SJCRH30 (cell line): ENCODE results near the gene CHD5. TPM values are rescaled to one million over a fixed set of nuclear protein-coding genes. Genes with fewer than 3 reads are reported as not detected.

ENCODE experiments used
- DNase-seq, 2 experiments: peaks; one replicate each; pipeline ENCODE4 v3.0.0-alpha.2; 2015 to 2020
- H3K27ac ChIP-seq: fragments of 250-450 bp; sonication (Bioruptor Pico); 2 replicates; pipeline ENCODE4 v1.5.1; 2020; ENCODE audit warnings: mild to moderate bottlenecking, moderate library complexity
- H3K27me3 ChIP-seq: fragments of 250-450 bp; sonication (Bioruptor Pico); 2 replicates; pipeline ENCODE4 v1.5.1; 2020; ENCODE audit warnings: mild to moderate bottlenecking, moderate library complexity
- H3K36me3 ChIP-seq: fragments of 250-450 bp; sonication (Bioruptor Pico); 2 replicates; pipeline ENCODE4 v1.5.1; 2020; ENCODE audit warnings: mild to moderate bottlenecking, moderate library complexity
- H3K4me1 ChIP-seq: fragments of 250-450 bp; sonication (Bioruptor Pico); 2 replicates; pipeline ENCODE4 v1.5.1; 2020; ENCODE audit warnings: mild to moderate bottlenecking, moderate library complexity
- H3K4me3 ChIP-seq: fragments of 250-450 bp; sonication (Bioruptor Pico); 2 replicates; pipeline ENCODE4 v1.5.1; 2020; ENCODE audit warnings: mild to moderate bottlenecking, moderate library complexity
- H3K9me3 ChIP-seq: fragments of 250-450 bp; sonication (Bioruptor Pico); replicated peaks from 2 replicates; pipeline ENCODE4 v1.5.1; 2020; ENCODE audit warnings: mild to moderate bottlenecking, moderate library complexity
- total RNA-seq: library from RNA; depleted of rRNA; stranded (reverse); fragments of >200 nt; shearing (Covaris generic); gene quantifications from 2 replicates; pipeline ENCODE4 v1.2.3, GENCODE V29; 2014

The CHD5 gene
- total RNA-seq, 1 experiment from 2014 or later, result 0.06 TPM

DNA sequence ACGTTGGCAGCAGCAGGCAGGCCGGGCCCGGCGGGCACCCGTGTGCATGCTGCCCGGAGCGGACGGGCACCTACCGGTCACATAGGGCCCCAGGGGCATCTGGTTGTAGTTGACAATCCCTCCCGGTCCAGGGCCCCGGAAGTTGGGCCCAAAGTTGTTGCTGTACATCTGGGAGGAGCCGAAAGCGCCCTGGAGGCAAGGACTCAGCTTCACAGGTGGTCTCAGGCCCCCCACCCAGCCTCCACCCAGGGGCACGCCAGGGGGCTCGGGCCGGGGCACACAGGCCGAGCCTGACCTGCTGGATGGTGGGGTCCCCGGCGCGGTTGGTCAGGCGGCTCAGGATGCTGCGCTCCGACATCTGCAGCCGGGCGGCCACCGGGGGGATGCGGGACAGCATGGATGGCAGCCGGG, 73.8 kb downstream of the CHD5 start:
- Histone ChIP-seq H3K27me3 (peaks cover 36% of the 10 kb centered on the region), H3K9me3 (no peaks in the 10 kb centered on the region), H3K36me3 (no peaks in the 10 kb centered on the region), H3K4me1 (no peaks in the 10 kb centered on the region), H3K4me3 (no peak overlapping the region), H3K27ac (no peak overlapping the region)
- no peak for DNase-seq

DNA sequence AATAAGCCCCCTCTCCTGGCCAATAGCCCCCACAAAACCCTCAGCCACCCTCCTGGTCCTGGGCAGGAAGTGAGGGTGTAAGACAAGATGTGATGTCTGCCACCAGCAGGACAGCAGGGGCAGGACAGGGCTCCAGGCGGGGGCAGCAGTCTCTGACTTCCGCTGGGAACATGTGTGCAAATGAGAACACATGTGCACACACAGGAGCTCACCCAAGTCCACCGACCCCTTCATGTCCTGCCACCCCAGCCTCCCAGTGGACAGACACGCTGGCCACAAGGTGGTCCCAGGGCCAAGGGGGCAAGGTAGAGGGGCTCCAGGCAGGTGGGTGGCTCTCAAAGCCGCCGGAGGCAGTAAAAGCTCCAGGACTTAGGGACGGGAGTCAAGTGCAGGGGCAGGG, 74.4 kb downstream of the CHD5 start:
- Histone ChIP-seq H3K9me3 (no peaks in the 10 kb centered on the region), H3K27ac (no peak overlapping the region), H3K4me1 (no peaks in the 10 kb centered on the region), H3K27me3 (peaks cover 41% of the 10 kb centered on the region), H3K4me3 (no peak overlapping the region), H3K36me3 (no peaks in the 10 kb centered on the region)
- DNase-seq, result no peak

DNA sequence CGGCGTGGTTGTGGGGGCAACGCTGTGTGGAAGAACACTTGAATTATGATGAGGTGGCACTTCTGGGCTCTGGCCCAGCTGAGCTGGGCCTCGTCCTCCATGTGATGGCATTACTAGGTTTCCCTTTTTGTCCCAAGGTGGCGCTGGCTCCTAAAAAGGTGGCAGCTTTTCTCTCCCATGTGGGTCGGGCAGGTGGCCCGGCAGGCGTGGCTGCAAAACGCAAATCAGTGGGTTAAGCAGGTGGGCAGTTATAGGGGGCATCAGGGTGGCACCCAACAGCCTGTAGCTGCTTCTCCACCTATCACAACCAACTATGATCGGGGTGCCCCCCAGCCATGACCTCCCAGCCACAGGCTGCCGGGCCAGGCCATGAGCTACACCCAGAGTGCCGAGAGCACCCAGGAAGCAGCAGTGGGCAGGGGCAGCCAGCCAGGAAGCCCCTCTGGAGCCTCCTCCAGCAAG, 74.9 kb downstream of the CHD5 start:
- Histone ChIP-seq H3K36me3 (no peaks in the 10 kb centered on the region), H3K4me1 (no peaks in the 10 kb centered on the region), H3K4me3 (no peak overlapping the region), H3K27ac (no peak overlapping the region), H3K27me3 (peaks cover 44% of the 10 kb centered on the region), H3K9me3 (no peaks in the 10 kb centered on the region)
- DNase-seq, result no peak

DNA sequence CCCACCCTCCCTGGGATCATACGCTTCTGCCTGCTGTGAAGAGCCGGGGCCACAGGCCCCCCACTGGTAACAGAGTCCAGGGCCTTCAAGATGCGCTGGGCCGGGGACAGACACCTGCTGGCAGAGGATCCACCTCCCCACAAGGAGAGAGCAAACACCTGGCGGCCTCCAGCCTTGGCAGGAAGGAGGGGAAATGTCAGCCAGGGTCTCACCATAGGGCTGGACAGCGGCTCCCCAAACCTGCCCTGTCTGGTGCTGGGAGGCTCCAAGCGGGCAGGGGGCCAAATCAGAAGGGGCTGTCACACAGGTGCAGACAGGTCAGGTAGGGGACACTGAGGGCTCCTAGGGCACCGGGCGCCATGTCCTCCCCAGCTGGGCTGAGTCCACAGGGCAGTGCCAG, 75.5 kb downstream of the CHD5 start:
- Histone ChIP-seq H3K27ac (no peak overlapping the region), H3K36me3 (no peaks in the 10 kb centered on the region), H3K27me3 (peaks cover 49% of the 10 kb centered on the region), H3K9me3 (no peaks in the 10 kb centered on the region), H3K4me1 (no peaks in the 10 kb centered on the region), H3K4me3 (no peak overlapping the region)
- no peak for DNase-seq

DNA sequence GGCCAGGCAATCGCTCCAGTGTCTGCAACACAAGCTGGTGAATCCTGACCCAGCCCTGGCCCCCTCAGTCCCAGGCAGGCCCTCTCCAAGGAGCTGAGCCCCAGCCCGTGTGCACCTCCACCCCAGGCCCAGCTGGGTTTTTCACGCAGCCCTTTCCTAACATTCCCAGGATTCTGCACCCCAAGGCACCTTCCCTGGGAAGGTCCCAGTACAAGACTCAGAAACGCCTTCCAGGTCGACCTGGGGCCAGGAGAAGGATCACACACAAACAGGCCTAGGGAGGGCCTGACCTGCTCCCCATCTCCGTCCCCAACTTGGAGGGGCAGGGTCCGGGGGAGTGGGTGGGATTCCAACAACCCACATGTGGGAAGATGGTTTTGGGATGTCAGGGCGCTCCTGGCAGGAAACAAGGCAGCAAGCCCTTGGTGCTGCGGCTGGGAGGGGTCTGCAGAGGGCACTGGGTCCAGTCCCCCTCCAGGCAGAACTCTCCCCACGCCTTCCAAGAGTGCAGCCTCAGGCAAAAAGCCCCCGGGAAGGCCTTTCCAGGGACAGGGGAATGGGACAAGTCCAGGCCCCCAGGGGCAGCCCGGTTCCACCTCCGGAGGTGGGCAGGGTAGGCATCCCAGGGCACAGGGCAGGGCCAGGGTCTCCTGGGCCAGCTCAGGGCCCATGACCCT, 76.1 kb downstream of the CHD5 start:
- no peak for DNase-seq
- H3K27me3 ChIP-seq, result peaks cover 56% of the 10 kb centered on the region

DNA sequence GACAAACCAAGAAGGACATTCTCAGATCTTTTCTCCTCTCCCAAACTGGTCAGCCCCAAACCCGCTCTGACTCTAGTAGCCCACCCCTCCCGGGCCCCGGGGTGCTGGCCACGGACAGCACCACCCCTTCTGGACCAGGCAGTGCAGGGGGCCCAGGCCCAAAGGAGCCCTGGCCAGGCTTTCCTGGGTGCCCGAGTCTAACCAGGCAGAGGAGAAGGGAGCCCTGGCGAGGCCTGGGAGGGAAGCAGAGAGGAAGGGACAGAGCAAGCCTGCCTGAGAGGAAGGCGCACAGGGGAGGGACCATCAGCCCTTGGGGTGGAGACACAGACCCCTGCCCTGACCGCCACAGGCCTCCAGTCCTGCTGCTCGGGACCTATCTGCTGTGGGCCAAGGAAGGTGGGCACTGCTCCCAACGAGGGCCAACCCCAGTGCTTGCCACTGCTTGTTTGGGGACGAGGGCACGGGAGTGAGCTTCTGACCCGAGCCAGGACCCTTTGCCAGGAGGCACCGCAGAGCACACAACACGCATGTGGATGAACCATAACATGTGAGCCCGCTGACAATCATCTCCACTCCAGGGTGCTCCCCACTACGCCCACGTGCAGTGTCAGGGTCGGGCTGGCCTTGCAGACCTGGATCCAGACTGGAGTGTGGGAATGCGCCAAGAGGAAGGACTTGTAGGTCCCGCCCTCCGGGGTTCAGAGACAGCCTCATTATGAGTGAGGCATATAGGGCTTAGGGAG, 76.8 kb downstream of the CHD5 start:
- DNase-seq, result no peak
- Histone ChIP-seq H3K4me3 (no peak overlapping the region), H3K9me3 (no peaks in the 10 kb centered on the region), H3K27ac (no peak overlapping the region), H3K36me3 (no peaks in the 10 kb centered on the region), H3K4me1 (no peaks in the 10 kb centered on the region), H3K27me3 (peaks cover 60% of the 10 kb centered on the region)

More for the DNA sequence above, 76.1 kb downstream of the CHD5 start:
- Histone ChIP-seq H3K4me3 (no peak overlapping the region), H3K9me3 (no peaks in the 10 kb centered on the region), H3K4me1 (no peaks in the 10 kb centered on the region), H3K36me3 (no peaks in the 10 kb centered on the region), H3K27ac (no peak overlapping the region)

DNA sequence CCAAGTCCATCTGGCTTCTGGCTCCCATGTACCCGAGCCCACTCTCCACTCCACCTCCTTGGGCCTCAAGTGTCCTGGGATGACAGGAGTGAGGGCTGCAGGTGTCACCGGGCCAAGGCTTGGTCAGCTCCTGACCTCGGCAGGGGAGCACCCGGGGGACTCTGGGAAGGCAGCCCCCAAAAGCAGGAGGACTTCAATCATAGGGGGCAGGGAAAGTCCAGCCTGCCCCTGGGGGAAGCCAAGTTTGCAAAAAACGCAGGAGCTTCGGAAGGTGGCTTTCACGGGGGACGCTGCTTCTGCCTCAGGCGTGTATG, 77.6 kb downstream of the CHD5 start:
- no peak overlapping the region for H3K4me3 ChIP-seq
- H3K9me3 ChIP-seq, result no peaks in the 10 kb centered on the region
- peaks cover 68% of the 10 kb centered on the region for H3K27me3 ChIP-seq
- no peak overlapping the region for H3K27ac ChIP-seq
- H3K4me1 ChIP-seq, result no peaks in the 10 kb centered on the region
- H3K36me3 ChIP-seq, result no peaks in the 10 kb centered on the region
- DNase-seq, result no peak

DNA sequence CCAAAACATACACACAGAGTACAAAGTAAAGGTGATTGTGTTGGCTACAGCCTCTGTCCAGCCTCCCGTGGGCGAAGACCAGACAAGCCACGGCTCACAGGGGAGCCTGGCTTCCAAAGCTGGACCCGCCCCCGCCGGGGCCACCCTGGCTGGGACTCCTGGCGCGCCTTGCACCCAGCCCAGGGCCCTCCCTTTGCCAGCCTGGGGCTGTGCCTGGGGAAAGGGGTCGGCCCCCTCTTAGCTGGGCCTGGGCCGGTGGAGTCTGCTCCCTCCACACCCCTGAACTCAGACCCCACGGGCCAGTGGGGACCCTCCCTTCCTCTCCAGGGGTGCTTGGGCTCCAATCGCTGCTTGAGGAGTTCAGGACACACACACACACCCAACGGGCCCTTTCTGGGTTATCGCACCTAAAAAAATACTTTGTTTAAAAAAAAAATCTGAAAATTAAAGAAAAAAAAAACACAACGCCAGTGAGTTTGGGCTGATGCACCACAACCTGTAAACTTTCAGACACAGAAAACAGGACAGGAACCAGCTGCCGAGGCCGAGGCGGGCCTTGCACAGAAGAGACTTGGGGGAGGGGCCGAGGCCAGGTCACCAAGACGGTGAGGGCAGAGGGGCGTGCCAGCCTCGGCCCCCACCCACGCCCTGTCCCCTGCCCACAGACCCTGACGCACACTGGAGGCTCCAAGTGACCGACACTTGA, 78.1 kb downstream of the CHD5 start:
- peaks cover 73% of the 10 kb centered on the region for H3K27me3 ChIP-seq
- H3K27ac ChIP-seq, result no peak overlapping the region
- no peak for DNase-seq
- H3K4me3 ChIP-seq, result no peak overlapping the region
- H3K9me3 ChIP-seq, result no peaks in the 10 kb centered on the region
- H3K4me1 ChIP-seq, result no peaks in the 10 kb centered on the region
- no peaks in the 10 kb centered on the region for H3K36me3 ChIP-seq

DNA sequence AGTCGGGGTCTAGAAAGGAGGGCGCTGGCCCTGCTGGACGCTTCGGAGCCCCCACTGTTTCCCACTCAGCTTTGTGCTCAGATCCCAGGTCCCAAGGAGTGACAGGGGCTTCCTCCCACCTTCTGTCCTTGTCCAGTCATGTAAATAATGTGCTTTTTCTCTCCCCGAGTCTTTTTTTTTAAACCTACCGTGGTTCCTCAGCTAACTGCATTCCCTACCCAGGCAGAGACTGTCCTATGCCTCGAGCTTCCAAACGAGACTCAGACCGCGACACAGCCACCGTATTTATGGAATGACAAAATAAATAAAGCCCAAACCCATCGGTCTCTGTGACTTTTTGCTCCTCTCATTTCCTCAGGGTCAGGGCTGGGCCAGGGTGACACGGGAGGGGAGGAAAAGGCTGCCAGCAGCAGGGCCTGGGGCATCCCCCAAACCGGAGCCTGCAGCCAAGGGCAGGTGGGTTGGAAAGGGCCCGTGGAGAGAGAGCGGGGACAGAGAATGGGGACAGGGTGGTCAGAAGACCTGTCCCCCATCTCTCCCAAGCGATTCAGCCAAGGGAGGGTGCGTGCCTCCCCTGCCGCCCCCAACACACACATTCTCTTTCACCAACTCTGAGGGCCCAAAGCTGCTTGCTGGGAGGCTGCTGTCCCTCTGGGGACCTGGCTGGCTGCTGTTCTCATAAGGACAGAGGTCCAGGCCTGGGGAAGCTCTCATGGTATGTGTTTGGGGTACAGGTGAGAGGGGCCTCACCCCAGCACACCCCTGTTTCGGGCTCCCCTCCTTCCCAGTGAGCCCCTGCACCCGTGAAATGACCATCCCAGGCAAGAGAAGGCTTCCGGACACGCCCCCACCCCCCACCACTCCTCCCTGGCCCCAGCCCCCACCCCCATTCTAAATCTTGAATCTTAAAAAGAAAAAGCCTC, 79.0 kb downstream of the CHD5 start:
- H3K9me3 ChIP-seq, result no peaks in the 10 kb centered on the region
- H3K36me3 ChIP-seq, result no peaks in the 10 kb centered on the region
- H3K4me1 ChIP-seq, result no peaks in the 10 kb centered on the region
- H3K27ac ChIP-seq, result no peak overlapping the region
- H3K4me3 ChIP-seq, result no peak overlapping the region
- H3K27me3 ChIP-seq, result peaks cover 82% of the 10 kb centered on the region
- no peak for DNase-seq

DNA sequence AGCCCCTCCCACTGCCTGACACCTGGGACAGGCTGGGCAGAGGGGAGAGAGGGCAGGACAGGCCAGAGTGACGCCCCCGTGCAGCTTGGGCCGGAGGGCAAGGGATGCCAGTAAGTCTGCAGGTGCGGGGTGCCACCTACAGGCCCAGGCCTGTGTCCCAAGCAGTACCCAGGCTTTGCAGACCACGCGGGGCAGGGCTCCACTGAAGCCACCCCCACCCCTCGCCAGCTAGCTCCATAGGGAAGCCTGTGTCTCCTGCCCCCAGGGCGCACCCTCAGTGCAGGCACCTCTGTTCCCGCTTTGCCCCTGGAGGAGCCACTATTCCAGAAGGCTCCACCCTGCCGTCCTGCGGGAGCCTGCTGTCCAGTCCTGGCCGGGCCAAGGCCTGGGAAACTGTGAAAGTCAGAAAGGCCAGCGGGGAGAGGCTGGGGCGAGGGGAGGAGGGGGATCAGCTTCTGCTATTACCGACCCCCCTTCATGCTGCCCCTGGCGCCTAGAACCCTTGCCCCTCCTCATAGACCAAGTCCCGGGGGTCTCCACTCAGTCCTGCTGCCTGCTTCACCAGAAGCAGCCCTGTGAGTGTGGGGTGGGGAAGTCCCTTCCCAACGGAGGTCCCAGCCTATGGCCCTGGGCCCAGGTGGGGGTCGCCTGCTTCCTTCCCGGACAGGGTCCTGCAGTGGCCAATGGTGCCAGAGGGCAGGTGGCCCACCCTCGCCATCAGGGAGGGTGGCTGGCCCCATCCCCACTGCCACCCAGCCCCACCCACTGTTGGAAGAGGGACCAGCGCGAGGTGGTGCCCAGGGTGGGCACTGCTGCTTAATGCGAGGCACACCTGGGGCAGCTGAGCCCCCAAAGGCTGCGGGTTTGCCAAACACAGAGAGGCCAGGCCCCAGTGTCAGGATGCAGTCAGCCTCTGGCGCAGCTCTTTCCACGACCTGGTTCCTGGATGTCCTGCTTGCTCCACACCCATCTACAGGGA, 80.0 kb downstream of the CHD5 start:
- no peak overlapping the region for H3K27ac ChIP-seq

DNA sequence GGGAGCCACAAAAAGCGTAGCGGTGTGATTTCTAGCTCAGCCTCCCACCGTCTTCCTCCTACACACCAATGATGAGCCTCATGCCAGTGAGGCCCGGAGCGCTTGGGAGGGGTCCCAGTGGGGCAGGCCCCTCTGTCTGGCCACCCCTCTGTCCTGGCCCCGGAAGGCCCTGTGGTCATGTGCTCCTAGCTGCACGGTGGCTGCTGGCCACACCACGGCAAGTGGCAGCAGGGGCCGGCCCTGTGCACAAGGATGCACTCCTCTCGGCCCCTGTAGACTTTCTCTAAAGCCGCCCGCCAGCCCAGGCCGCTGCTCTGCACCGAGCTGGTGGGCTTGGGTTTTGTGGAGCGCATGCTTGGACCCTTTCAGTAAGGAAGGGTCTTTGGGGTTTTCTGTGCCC, 80.8 kb downstream of the CHD5 start:
- Histone ChIP-seq H3K27ac (no peak overlapping the region), H3K36me3 (no peaks in the 10 kb centered on the region), H3K4me1 (no peaks in the 10 kb centered on the region), H3K27me3 (peaks cover 77% of the 10 kb centered on the region), H3K4me3 (no peak overlapping the region), H3K9me3 (no peaks in the 10 kb centered on the region)
- DNase-seq, result no peak

More for the DNA sequence above, 80.0 kb downstream of the CHD5 start:
- H3K4me1 ChIP-seq, result no peaks in the 10 kb centered on the region
- H3K36me3 ChIP-seq, result no peaks in the 10 kb centered on the region
- H3K27me3 ChIP-seq, result peaks cover 84% of the 10 kb centered on the region
- DNase-seq, result no peak
- no peaks in the 10 kb centered on the region for H3K9me3 ChIP-seq
- no peak overlapping the region for H3K4me3 ChIP-seq

DNA sequence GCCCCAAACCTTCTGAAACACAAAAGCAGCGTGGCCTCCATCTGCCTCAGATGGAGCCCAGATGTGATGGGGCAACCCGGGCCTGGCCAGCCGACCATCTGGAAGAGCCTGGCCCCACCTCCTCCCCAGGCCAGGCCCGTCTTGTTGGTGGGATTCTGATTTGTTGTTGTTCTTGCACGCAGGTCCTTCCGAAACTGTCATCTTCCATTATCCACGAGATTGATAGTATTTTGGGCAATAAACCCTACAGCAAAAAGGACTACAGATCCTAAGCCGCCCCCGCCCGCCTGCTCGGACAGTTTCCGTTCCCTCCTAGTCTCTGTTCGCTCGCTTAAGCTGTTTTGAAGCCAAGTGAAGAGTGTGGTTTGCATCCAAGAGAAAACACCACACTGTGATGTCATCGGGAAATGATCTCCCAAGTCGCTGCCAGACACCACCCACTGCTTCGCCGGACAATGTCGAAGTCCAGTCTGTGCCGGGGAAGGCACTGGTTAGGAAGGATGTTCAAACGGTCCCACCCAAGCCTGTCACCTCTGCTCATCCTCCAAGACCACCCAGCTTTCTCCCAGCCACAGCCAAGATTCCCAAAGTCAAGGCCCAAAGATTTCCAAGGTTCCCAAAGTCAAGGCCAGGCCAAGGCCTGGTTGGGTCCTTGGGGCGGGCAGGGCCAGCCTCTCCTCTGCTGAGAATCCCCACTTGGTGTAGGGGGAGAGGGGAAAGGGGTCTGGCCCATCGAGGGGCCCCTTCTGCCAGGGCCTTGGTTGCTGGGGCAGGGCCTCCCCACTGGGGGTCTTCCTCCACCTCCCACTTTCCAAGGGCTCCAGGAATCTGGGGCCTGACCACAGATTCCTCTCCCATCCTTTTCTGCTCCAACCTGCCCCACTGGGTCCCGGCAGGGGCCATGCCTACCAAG, 81.6 kb downstream of the CHD5 start:
- no peak overlapping the region for H3K27ac ChIP-seq
- no peak for DNase-seq
- H3K4me1 ChIP-seq, result no peaks in the 10 kb centered on the region
- no peak overlapping the region for H3K4me3 ChIP-seq
- H3K36me3 ChIP-seq, result no peaks in the 10 kb centered on the region
- no peaks in the 10 kb centered on the region for H3K9me3 ChIP-seq
- H3K27me3 ChIP-seq, result peaks cover 70% of the 10 kb centered on the region

DNA sequence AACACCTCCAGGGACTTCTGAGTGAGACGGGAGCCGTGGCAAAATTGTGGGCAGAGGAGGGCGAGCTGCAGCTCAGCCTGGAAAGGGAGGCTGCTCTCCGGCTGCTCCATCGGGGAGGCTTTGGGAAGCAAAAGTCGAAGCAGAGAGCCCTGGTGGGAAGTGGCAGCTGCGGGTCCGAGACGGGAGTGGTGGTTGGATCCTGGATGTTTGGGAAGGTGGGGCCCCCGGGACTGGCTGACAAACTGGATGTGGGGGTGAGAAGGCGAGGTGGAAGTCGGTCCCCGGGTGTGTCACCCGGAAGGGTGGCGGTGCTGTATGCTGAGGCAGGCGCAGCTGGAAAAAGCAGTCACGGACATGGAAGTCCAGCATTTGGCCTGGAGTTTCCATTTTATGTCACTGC, 82.3 kb downstream of the CHD5 start:
- Histone ChIP-seq H3K4me3 (no peak overlapping the region), H3K36me3 (no peaks in the 10 kb centered on the region), H3K27ac (no peak overlapping the region), H3K4me1 (no peaks in the 10 kb centered on the region), H3K9me3 (no peaks in the 10 kb centered on the region), H3K27me3 (peaks cover 70% of the 10 kb centered on the region)
- no peak for DNase-seq
